Hepatocyte (in vitro differentiated cells): Measurements from ENCODE around the gene PLOD3.

Source experiments
- CTCF ChIP-seq: fragments of 200-600 bp; sonication (generic); IDR thresholded peaks from 2 replicates; pipeline ENCODE4 v1.5.1; 2016; ENCODE audit warnings: antibody characterized with exemption, mild to moderate bottlenecking; ENCODE audit not compliant: poor library complexity
- EZH2 ChIP-seq: fragments of 200-600 bp; sonication (generic); IDR thresholded peaks from 2 replicates; pipeline ENCODE4 v1.6.1; 2016; ENCODE audit warnings: antibody characterized with exemption, mild to moderate bottlenecking, borderline replicate concordance
- EZH2phosphoT487 ChIP-seq: fragments of 200-600 bp; sonication (generic); IDR thresholded peaks from one replicate; pipeline ENCODE4 v1.6.1; 2018; ENCODE audit warnings: antibody characterized with exemption, mild to moderate bottlenecking, low read depth, moderate library complexity; ENCODE audit not compliant: unreplicated experiment, severe bottlenecking

DNA sequence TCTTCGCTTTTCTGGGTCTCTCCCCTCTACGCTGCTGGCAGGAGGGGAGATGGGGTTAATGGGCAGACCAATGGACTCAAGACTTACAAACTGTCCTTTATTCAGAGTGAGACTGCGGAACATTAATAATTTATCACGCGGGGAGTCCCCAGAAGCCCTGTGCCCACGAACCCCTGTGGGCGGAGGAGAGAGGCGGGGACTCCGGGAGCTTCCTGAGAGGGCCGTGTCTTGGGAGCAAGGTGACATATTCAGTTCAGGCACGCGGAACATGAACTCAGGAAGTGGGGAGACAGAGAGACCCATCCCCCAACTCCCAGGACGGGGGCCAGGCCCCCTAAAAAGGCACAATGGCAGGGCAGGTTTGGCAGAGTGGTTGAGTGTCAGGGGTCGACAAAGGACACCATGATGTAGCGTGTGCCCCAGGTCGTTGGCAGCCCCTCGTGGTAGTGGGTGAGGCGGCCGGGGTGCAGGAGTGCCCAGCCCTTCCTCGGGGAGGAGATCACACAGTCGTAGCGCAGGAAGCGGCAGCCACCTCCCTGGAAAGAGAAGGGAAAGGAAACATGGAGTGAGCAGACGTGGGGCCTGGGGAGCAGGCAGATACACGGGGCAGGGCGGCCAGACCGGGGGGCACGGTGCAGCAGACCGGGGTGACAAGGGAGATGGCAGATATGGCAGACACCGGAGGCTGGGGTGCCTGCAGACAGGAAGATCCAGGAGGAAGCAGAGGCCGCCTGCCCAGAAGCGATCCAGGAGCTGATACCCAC lies 11.3 kb downstream of the PLOD3 start:
- TF ChIP-seq CTCF (no peak), EZH2 (no peak), EZH2phosphoT487 (no peak)
